NCI-H774 (cell line): ENCODE measurements around the gene NDUFAF2.
"Not testable (repeated sequence)": the region's sequence is repeated elsewhere in the genome, so short reads cannot be mapped to it uniquely, and the experiment has no call there.

Source experiments
- DNase-seq: peaks from one replicate; lab custom pipeline; 2025; lab: John Stamatoyannopoulos, UW

Gene NDUFAF2, protein sequence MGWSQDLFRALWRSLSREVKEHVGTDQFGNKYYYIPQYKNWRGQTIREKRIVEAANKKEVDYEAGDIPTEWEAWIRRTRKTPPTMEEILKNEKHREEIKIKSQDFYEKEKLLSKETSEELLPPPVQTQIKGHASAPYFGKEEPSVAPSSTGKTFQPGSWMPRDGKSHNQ

GRCh38 chr5:60944904-60945812, at the start of gene NDUFAF2, which contains the start of gene ERCC8:
Gene NDUFAF2, plus strand, starts transcription at chr5:60945205. Its CDS starts 51 bp downstream, at chr5:60945256.
Gene ERCC8, minus strand, starts transcription at chr5:60945070. Its CDS starts 62 bp downstream, at chr5:60945008.
- peak; percentile 74 for DNase-seq

- DNase-seq: no peak
Measured at GRCh38 chr5:60896991-60897390, 48.0 kb upstream of the NDUFAF2 start.

GRCh38 chr5:60903356-60903755, 41.6 kb upstream of the NDUFAF2 start:
- no peak for DNase-seq

DNA sequence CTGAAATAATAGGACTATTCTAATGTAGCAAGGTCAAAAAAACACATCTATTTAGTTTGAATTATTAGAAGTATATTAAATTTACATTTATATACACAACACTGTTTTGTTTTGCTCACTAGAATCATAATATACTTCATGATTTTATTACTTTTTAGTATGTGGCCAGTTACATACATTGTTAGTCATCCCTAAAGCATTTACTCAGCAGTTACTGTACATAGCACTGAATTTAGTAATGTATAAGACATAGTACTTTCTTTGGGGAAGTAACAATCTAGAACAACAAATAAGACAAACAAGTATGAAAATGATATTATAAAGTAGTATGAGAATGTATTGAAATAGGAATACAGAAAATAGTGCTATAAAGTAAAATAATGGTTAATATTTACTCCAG, 28.4 kb upstream of the NDUFAF2 start:
- no peak for DNase-seq

DNA sequence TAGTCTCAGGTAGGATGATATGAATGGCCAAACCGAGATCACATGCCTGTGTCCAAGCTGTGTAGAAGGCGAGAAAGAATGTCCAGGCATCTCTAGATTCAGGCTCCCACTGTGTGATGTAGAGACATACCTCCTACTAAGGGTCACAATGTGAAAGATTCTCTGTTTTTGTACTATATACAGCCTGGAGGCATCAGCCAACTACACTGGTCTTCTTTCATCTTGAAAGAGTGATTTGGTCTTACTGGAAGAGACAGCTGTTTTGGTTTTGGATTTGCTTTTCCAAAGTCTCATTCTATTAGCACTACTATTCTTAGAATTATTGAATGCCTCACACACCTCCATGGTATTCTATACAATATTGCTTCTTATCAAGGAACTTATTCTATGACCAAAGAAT, 26.5 kb upstream of the NDUFAF2 start:
- no peak for DNase-seq

DNA sequence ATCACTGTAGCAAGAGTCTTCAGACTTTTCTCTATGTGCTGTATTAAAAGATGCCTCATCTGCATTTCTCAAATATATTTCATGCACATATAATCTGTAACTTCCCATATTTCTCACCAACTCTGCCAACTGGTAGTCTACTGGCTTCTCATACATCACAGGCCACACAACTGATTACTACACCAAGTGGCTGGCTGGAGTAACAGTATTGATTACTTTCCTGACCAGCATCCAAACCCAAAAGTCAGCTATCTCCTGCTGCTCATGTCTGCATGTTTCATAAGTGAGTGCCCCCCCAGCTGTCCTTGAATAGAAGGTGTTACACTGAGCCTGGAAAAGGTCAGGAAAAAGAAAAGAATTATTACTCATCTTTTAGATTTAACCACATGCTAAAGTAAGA, 17.6 kb upstream of the NDUFAF2 start:
- DNase-seq: no peak

GRCh38 chr5:60929024-60929423, 16.0 kb upstream of the NDUFAF2 start:
- DNase-seq: no peak

DNA sequence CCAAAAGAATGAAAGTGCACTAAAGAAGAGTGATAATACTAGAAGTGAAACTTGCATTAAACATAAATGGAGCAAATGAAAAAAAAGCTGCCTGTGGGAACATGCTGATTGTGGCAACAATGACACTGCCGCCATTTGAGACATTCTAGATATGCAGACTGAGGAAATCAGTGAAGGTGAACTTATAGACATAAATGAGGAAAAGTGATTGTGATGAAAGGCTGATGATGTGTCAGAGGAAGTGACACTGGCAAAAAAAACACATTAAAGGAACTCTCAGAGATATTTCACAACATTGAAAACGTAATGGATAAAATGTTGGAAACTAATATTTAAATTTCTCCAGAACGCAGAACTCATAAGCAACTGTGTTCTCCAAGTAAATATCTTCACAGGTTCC, 1.4 kb upstream of the NDUFAF2 start:
- DNase-seq: no peak

GRCh38 chr5:60945813-60946187, 795 bp downstream of the NDUFAF2 start:
- DNase-seq: peak; percentile 18

- no peak for DNase-seq
Measured at GRCh38 chr5:60948738-60949137, 3.7 kb downstream of the NDUFAF2 start.

DNA sequence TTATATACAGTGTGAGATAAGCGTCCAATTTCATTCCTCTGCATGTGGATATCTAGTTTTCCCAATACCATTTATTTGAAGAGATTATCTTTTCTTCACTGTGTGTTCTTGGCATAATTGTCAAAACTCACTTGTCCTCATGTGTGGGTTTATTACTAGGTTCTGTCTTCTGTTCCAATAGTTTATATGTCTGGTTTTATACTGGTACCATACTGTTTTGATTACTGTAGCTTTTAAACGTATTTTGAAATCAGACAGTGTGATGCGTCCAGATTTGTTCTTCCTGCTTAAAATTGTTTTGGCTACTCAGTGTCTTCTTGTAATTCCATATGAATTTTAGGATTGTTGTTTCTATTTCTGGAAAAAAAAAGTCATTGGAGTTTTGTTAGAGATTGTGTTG, 10.2 kb downstream of the NDUFAF2 start:
- no peak for DNase-seq

GRCh38 chr5:60958088-60958487, 13.1 kb downstream of the NDUFAF2 start:
- no peak for DNase-seq

GRCh38 chr5:60958712-60959111, 13.7 kb downstream of the NDUFAF2 start:
- no peak for DNase-seq

- DNase-seq: no peak
Measured at GRCh38 chr5:60959156-60959555, 14.2 kb downstream of the NDUFAF2 start.

DNA sequence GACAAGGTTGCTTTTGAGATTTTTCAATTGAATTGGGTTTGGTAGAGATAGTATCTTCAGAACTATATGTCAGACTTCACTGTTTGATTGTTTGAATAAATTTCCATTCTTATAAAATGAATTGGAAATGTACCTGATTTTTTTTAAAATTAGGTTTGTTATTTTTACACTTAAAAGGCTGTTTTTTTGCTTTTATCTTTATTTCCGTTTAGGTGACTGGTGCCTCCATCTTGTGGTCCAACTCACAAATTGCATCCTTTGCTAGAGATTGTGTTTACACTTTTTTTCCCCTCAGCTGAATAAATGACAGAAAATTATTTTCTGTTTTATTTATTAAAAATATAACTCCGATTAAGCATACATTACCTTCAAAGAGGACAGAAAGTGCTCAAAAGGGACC, 15.6 kb downstream of the NDUFAF2 start:
- DNase-seq: no peak

DNA sequence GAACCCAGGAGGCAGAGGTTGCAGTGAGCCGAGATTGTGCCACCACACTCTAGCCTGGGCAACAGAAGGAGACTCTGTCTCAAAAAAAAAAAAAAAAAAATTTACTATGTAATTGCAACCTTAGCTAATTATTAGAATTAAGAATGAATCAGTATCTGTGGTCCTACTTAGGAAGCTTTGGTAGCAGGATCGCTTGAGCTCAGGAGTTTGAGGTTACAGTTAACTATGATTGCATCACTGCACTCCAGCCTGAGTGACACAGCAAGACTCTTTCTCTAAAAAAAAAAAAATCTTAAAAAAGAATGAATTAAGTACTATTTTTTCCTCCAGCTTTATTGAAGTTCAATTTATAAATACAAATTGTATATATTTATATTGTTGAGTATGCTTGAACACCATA, 16.7 kb downstream of the NDUFAF2 start:
- no peak for DNase-seq

DNA sequence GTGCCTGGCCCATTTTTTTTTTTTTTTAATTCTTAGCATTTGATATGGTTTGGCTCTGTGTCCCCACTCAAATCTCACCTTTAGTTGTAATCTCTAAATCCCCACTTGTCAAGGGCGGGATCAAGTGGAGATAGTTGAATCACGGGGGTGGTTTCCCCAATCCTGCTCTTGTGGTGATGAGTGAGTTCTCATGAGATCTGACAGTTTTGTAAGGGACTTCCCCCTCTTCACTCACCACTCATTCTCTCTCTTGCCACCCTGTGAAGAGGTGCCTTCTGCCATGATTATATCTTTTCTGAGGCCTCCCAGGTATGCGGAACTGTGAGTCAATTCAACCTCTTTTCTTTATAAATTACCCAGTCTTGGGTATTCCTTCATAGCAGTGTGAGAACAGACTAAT, 27.2 kb downstream of the NDUFAF2 start:
- DNase-seq: no peak

DNA sequence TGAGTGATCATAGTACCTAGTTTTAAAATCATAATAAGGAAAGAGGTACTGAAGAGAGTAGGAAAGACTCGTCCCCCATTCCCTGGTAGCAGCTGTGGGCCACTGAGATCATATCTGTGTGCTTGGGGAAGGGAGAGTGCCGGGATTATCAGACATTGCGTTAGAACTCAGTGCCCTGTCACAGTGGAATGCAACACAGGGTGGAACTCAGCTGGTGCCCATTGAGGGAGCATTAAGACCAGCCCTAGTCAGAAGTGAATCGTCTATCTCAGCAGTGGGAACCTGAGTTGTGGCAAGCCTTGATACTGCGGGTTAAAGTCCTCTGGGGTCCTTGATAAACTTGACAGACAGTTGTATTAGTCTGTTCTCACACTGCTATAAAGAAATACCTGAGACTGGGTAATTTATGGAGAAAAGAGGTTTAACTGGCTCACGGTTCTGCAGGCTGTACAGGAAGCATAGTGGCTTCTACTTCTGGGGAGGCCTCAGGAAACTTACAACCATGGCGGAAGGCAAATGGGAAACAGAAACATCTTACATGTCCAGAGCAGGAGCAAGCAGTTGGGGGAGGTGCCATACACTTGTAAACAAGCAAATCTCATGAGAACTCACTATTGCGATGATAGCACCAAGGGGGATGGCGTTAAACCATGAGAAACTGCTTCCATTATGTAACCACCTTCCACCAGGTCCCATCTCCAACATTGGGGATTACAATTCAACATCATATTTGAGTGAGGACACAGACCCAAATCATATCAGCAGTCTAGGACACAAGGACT, 33.1 kb downstream of the NDUFAF2 start:
- DNase-seq: no peak

- no peak for DNase-seq
Measured at GRCh38 chr5:60978968-60979367, 34.0 kb downstream of the NDUFAF2 start.

- DNase-seq: no peak
Measured at GRCh38 chr5:60980511-60980910, 35.5 kb downstream of the NDUFAF2 start.

- not testable (repeated sequence) for DNase-seq
Measured at GRCh38 chr5:60982127-60982526, 37.1 kb downstream of the NDUFAF2 start.

- no peak for DNase-seq
Measured at GRCh38 chr5:60989790-60990189, 44.8 kb downstream of the NDUFAF2 start.

- no peak for DNase-seq
Measured at GRCh38 chr5:60992871-60993270, 47.9 kb downstream of the NDUFAF2 start.
